Spinal cord (tissue), 10 donors: ENCODE data around the gene FAM13B. TPM values are rescaled to one million over a fixed set of nuclear protein-coding genes. Genes with fewer than 3 reads are reported as not detected.
"Not testable (repeated sequence)": the region's sequence is repeated elsewhere in the genome, so short reads cannot be mapped to it uniquely, and the experiment has no call there.

ENCODE experiments used
- DNase-seq, 6 donors: peaks; one replicate each; pipeline versions ENCODE4 v3.0.0 to v3.0.0-alpha.2; 2013 to 2015; ENCODE audit warnings: low spot score in 6 of 6, low read depth in 4 of 6
- H3K27ac ChIP-seq: one replicate; pipeline ENCODE4 v1.5.1; 2013; ENCODE audit warnings: low read depth, low read length, control low read depth
- H3K27me3 ChIP-seq: one replicate; pipeline ENCODE4 v1.6.1; 2013; ENCODE audit warnings: low read length; ENCODE audit not compliant: control insufficient read depth, insufficient read depth
- H3K36me3 ChIP-seq: one replicate; pipeline ENCODE4 v1.6.1; 2013; ENCODE audit warnings: low read length; ENCODE audit not compliant: control insufficient read depth, insufficient read depth
- H3K4me1 ChIP-seq: one replicate; pipeline ENCODE4 v1.6.1; 2013; ENCODE audit warnings: low read length; ENCODE audit not compliant: control insufficient read depth, insufficient read depth
- H3K4me3 ChIP-seq: one replicate; pipeline ENCODE4 v1.5.1; 2013; ENCODE audit warnings: low read depth, low read length, control low read depth
- H3K9me3 ChIP-seq: one replicate; pipeline ENCODE4 v1.6.1; 2013; ENCODE audit warnings: low read length; ENCODE audit not compliant: control insufficient read depth, insufficient read depth
- WGBS: methylation state at CpG from one replicate; pipeline ENCODE4 v1.1.5; 2013; ENCODE audit warnings: missing lambda C conversion rate; ENCODE audit not compliant: insufficient coverage; 5-methylcytosine and 5-hydroxymethylcytosine counted together
- long read RNA-seq, 4 donors: transcript quantifications; one replicate each; lab custom pipeline, GENCODE V29; 2026
- polyA plus RNA-seq, 2 donors: library from polyadenylated mRNA; unstranded; fragments of 120-200 nt; gene quantifications; one replicate each; pipeline ENCODE4 v1.2.1, GENCODE V29; 2013; ENCODE audit not compliant: insufficient read length in 2 of 2
- total RNA-seq, 2 donors: library from RNA; depleted of rRNA in 1 of 2; stranded (reverse); fragments of 120-200 nt in 1 of 2; fragments of >200 nt in 1 of 2; gene quantifications; one replicate each; pipeline versions ENCODE4 v1.2.3 to v1.2.4, GENCODE V29; 2013 to 2014
- donor health status: healthy.

FAM13B gene
- total RNA-seq (10 to 100 TPM; 39.5 to 92.9 TPM), polyA plus RNA-seq (10 to 100 TPM; 65.2 to 79.0 TPM)
- long read RNA-seq, donor 1, full-length matches to known transcripts, result 4 of 4 reads
- long read RNA-seq, donor 1, partial matches to known transcripts, result 0 of 4 reads
- long read RNA-seq, donor 1, other reads (novel, unspliced or antisense), result 0 of 4 reads
- long read RNA-seq, donor 2, result 0 reads
- long read RNA-seq, donor 3, full-length matches to known transcripts, result 1 of 1 reads
- long read RNA-seq, donor 3, partial matches to known transcripts, result 0 of 1 reads
- long read RNA-seq, donor 3, other reads (novel, unspliced or antisense), result 0 of 1 reads
- long read RNA-seq, donor 4, partial matches to known transcripts, result 0 of 1 reads
- long read RNA-seq, donor 4, other reads (novel, unspliced or antisense), result 0 of 1 reads

DNA sequence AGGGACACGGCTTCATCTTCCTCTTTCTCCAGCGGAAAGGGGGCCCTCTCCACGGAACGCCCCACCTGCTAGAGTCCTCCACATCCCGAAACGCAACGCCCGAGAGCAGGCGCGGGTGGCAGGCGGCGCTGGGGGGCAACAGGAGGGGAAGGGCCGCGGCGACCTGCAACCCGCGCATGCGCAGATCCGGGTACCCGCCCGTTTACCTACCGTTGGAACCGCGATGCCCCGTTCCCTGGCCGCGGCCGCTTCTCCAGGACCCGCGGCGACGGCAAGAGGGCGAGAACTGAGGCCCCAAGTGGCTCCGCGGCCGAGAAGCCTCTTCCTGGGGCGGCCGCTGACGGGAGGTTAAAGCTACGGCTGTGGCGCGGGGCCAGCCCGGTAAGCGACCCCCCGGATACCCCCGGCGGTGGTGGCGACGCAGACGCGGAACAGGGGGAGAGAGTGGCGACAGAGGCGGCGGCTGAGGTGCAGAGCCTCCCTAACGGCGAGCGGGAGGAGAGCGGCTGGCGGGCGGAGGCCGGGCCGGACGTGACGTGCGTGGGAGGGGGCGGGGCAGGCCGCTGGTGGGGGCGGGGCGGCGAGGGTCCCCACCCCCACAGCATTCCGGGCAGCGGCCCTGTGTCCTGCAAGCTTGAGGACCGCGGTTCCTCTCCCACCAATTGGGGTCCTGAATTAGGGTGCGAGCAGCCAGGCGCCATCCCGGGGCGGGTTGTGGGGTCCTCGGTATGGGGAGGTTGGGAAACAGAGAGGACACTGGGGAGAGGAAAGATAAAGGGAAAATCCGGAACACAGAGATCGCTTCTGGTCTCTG, at the start of gene FAM13B:
Gene FAM13B (minus strand): TSS at position 508 of the 814 bp plus-strand sequence. CDS start 13,968 bp downstream, outside the sequence.
- Histone ChIP-seq H3K9me3 (no peaks in the 10 kb centered on the region), H3K4me3 (peak within 1 kb of the TSS; percentile 93), H3K27me3 (no peaks in the 10 kb centered on the region), H3K36me3 (no peaks in the 10 kb centered on the region), H3K4me1 (peaks cover 13% of the 10 kb centered on the region), H3K27ac (peak within 1 kb of the TSS; percentile 99)
- under 1% methylated on average over 70 of the region's 81 CpGs for WGBS
- DNase-seq, result peak in 5 of 6 donors; percentile 51 to 92 (median 61)

- H3K27me3 ChIP-seq, result no peaks in the 10 kb centered on the region
- no peak overlapping the region for H3K4me3 ChIP-seq
- no peak for DNase-seq
- WGBS, result 80% methylated on average over 4 of the region's 4 CpGs
- no peaks in the 10 kb centered on the region for H3K9me3 ChIP-seq
- H3K4me1 ChIP-seq, result no peaks in the 10 kb centered on the region
- H3K36me3 ChIP-seq, result no peaks in the 10 kb centered on the region
- H3K27ac ChIP-seq, result no peak overlapping the region
Measured at GRCh38 chr5:138082033-138082432, 49.2 kb upstream of the FAM13B start.

DNA sequence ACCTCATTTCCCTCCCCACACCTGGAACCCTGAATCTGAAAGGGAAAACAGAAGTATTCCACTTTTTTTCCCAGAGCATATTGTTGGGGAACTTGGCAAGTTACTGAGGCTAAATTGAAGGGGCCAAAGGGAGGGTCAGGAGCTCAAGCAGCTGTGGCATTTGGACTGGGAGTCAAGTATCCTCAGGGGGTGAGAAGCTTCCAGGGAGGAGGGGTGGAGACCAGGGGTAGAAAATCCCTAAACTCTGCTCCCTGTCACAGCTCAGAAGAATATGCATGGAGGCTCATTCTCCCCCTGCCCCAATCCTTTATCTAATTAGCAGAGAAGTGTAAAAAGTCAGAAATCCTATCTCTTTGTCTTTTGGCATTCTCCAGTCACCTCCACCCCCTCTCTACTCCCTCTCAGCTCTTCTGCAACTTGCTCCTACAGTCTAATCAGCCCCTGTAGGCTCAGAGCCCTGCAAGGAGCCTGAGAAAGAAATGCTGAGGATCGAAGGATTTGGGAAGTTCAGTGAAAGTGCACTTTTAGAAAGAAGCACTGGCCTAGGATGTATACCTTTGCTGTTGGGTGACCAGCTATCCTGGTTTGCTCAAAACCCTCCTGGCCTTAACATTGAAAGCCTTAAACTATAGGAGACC, 45.2 kb upstream of the FAM13B start:
- H3K27me3 ChIP-seq, result no peaks in the 10 kb centered on the region
- H3K27ac ChIP-seq, result no peak overlapping the region
- H3K4me3 ChIP-seq, result no peak overlapping the region
- no peaks in the 10 kb centered on the region for H3K9me3 ChIP-seq
- 63% methylated on average over 1 of the region's 1 CpG for WGBS
- H3K4me1 ChIP-seq, result no peaks in the 10 kb centered on the region
- H3K36me3 ChIP-seq, result no peaks in the 10 kb centered on the region
- no peak for DNase-seq

GRCh38 chr5:138077064-138077696, 44.3 kb upstream of the FAM13B start:
- 0% methylated on average over 1 of the region's 5 CpGs for WGBS
- Histone ChIP-seq H3K4me1 (no peaks in the 10 kb centered on the region), H3K9me3 (no peaks in the 10 kb centered on the region), H3K27ac (no peak overlapping the region), H3K27me3 (no peaks in the 10 kb centered on the region), H3K36me3 (no peaks in the 10 kb centered on the region), H3K4me3 (no peak overlapping the region)
- peak in 5 of 6 donors; percentile 45 to 91 (median 59) for DNase-seq

DNA sequence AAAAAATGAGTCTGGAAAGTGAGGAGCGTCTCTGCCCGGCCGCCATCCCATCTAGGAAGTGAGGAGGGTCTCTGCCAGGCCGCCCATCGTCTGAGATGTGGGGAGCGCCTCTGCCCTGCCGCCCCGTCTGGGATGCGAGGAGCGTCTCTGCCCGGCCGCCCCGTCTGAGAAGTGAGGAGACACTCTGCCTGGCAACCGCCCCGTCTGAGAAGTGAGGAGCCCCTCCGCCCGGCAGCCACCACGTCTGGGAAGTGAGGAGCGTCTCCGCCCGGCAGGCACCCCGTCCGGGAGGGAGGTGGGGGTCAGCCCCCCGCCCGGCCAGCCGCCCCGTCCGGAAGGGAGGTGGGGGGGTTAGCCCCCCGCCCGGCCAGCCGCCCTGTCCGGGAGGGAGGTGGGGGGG, 37.1 kb upstream of the FAM13B start:
- H3K27me3 ChIP-seq, H3K27ac ChIP-seq, H3K9me3 ChIP-seq, H3K36me3 ChIP-seq, H3K4me1 ChIP-seq, H3K4me3 ChIP-seq, DNase-seq: not testable (repeated sequence)
- WGBS, result no CpG with 5 or more reads among the region's 32 CpGs

GRCh38 chr5:138068742-138069600, 36.1 kb upstream of the FAM13B start:
- Histone ChIP-seq H3K4me3 (no peak overlapping the region), H3K27ac (no peak overlapping the region), H3K36me3 (no peaks in the 10 kb centered on the region), H3K27me3 (no peaks in the 10 kb centered on the region), H3K4me1 (no peaks in the 10 kb centered on the region), H3K9me3 (no peaks in the 10 kb centered on the region)
- 43% methylated on average over 4 of the region's 6 CpGs for WGBS
- DNase-seq, result peak in 3 of 6 donors; percentile 7 to 60 (median 29)

DNA sequence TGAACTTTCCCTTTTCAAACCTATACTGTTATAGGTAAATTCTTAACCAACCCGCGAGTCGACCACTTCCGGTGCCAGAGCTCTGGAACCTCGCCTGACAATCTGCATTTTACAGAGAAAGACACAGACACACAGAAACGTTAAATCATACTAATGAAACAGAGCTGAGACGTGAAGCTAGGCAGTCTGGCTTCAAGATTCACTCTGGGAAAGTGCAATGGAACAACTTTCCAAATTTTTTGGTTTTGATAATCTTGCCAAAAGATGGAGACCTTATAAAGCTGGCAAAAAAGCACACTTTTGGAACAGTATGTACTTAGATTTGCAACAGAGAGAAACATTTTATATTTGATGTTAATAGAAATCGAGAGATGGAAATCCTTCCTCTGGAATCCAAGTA, 35.1 kb upstream of the FAM13B start:
- Histone ChIP-seq H3K27me3 (no peaks in the 10 kb centered on the region), H3K27ac (no peak overlapping the region), H3K4me3 (no peak overlapping the region), H3K4me1 (no peaks in the 10 kb centered on the region), H3K9me3 (no peaks in the 10 kb centered on the region), H3K36me3 (no peaks in the 10 kb centered on the region)
- 93% methylated on average over 6 of the region's 8 CpGs for WGBS
- peak in 1 of 6 donors; percentile 41 for DNase-seq

- no peak for DNase-seq
- H3K4me1 ChIP-seq, result no peaks in the 10 kb centered on the region
- whole genome bisulfite sequencing, result 68% methylated on average over 2 of the region's 5 CpGs
- no peak overlapping the region for H3K27ac ChIP-seq
- no peaks in the 10 kb centered on the region for H3K9me3 ChIP-seq
- H3K27me3 ChIP-seq, result no peaks in the 10 kb centered on the region
- no peaks in the 10 kb centered on the region for H3K36me3 ChIP-seq
- H3K4me3 ChIP-seq, result no peak overlapping the region
Measured at GRCh38 chr5:138065102-138065501, 32.2 kb upstream of the FAM13B start.
